HL-60 (cell line): ENCODE measurements around the gene MED13L.

Experiments
- GABPA ChIP-seq: IDR thresholded peaks from 2 replicates; pipeline ENCODE4 v1.6.1; 2012; ENCODE audit warnings: low read depth
- POLR2AphosphoS5 ChIP-seq: IDR thresholded peaks from 2 replicates; pipeline ENCODE4 v1.6.1; 2012; ENCODE audit warnings: low read depth
- SPI1 ChIP-seq: IDR thresholded peaks from 2 replicates; pipeline ENCODE4 v1.6.1; 2012; ENCODE audit warnings: low read depth, mild to moderate bottlenecking, borderline replicate concordance
- TF ChIP-seq, protein P1 (sequence below): IDR thresholded peaks from one replicate; pipeline ENCODE4 v1.5.1; 2011; ENCODE audit warnings: low read length, control low read depth, inconsistent platforms; ENCODE audit not compliant: insufficient read depth
- TF ChIP-seq, protein P2 (sequence below): IDR thresholded peaks from 2 replicates; pipeline ENCODE4 v1.6.1; 2012; ENCODE audit warnings: low read depth; ENCODE audit not compliant: insufficient replicate concordance

DNA sequence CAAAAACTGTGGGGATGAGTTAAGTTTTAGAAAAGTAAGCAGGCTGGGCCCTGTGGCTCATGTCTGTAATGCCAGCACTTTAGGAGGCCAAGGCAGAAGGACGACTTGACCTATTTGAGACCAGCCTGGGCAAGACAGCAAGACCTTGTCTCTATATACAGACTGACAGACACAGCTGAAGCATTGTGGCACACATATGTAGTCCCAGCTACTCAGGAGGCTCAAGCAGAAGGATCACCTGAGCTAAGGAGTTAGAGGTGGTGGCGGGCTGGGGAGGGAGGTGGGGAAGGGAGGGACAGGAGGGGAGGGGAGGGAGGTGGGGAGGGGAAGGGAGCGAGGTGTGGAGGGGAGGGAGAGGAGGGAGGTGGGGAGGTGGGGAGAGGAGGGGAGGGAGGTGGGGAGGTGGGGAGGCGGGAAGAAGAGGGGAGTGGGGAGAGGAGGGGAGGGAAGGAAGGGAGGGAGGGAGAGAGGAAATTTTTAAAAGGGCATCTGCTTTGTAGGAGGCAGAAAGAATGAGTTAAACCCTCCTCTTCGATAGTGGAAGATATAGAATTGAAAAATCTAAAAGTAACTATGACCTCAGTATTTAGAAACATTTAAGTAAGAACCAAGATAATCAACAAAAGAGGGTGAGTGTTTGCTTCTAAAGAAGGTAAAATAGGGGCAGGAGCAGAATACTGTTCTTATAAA, 30.9 kb downstream of the MED13L start:
- TF ChIP-seq, protein P1, sequence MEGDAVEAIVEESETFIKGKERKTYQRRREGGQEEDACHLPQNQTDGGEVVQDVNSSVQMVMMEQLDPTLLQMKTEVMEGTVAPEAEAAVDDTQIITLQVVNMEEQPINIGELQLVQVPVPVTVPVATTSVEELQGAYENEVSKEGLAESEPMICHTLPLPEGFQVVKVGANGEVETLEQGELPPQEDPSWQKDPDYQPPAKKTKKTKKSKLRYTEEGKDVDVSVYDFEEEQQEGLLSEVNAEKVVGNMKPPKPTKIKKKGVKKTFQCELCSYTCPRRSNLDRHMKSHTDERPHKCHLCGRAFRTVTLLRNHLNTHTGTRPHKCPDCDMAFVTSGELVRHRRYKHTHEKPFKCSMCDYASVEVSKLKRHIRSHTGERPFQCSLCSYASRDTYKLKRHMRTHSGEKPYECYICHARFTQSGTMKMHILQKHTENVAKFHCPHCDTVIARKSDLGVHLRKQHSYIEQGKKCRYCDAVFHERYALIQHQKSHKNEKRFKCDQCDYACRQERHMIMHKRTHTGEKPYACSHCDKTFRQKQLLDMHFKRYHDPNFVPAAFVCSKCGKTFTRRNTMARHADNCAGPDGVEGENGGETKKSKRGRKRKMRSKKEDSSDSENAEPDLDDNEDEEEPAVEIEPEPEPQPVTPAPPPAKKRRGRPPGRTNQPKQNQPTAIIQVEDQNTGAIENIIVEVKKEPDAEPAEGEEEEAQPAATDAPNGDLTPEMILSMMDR: no peak
- TF ChIP-seq, protein P2, sequence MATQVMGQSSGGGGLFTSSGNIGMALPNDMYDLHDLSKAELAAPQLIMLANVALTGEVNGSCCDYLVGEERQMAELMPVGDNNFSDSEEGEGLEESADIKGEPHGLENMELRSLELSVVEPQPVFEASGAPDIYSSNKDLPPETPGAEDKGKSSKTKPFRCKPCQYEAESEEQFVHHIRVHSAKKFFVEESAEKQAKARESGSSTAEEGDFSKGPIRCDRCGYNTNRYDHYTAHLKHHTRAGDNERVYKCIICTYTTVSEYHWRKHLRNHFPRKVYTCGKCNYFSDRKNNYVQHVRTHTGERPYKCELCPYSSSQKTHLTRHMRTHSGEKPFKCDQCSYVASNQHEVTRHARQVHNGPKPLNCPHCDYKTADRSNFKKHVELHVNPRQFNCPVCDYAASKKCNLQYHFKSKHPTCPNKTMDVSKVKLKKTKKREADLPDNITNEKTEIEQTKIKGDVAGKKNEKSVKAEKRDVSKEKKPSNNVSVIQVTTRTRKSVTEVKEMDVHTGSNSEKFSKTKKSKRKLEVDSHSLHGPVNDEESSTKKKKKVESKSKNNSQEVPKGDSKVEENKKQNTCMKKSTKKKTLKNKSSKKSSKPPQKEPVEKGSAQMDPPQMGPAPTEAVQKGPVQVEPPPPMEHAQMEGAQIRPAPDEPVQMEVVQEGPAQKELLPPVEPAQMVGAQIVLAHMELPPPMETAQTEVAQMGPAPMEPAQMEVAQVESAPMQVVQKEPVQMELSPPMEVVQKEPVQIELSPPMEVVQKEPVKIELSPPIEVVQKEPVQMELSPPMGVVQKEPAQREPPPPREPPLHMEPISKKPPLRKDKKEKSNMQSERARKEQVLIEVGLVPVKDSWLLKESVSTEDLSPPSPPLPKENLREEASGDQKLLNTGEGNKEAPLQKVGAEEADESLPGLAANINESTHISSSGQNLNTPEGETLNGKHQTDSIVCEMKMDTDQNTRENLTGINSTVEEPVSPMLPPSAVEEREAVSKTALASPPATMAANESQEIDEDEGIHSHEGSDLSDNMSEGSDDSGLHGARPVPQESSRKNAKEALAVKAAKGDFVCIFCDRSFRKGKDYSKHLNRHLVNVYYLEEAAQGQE: no peak
- TF ChIP-seq POLR2AphosphoS5 (no peak), GABPA (no peak), SPI1 (no peak)
